ENCODE measurements around the gene ZNF19.

ZNF19 gene

GRCh38 chr16:71484006-71484893 lies 4.9 kb downstream of the ZNF19 start:
- DNase-seq: peak; percentile 41

- no peak for DNase-seq
These were observed 6.6 kb downstream of the ZNF19 start for GRCh38 chr16:71482569-71482968.

- no peak for DNase-seq
These were observed 8.2 kb downstream of the ZNF19 start for GRCh38 chr16:71480956-71481355.

- DNase-seq: no peak
These were observed 9.7 kb downstream of the ZNF19 start for GRCh38 chr16:71479420-71479819.

GRCh38 chr16:71476457-71477124 lies 12.5 kb downstream of the ZNF19 start:
- DNase-seq: no peak

- no peak for DNase-seq
These were observed 14.3 kb downstream of the ZNF19 start for GRCh38 chr16:71474864-71475263.

GRCh38 chr16:71473891-71474290 lies 15.2 kb downstream of the ZNF19 start:
- DNase-seq: no peak

GRCh38 chr16:71472931-71473330 lies 16.2 kb downstream of the ZNF19 start:
- DNase-seq: no peak

- no peak for DNase-seq
These were observed 17.1 kb downstream of the ZNF19 start for GRCh38 chr16:71472051-71472450.

- no peak for DNase-seq
These were observed 21.3 kb downstream of the ZNF19 start for GRCh38 chr16:71467810-71468209.

GRCh38 chr16:71464231-71464630 lies 24.9 kb downstream of the ZNF19 start:
- DNase-seq: no peak

GRCh38 chr16:71461686-71462648 lies 27.2 kb downstream of the ZNF19 start, which contains the start of gene ZNF23:
Gene ZNF23, minus strand, starts transcription at chr16:71462247. Its CDS starts 5,451 bp downstream, at chr16:71456796.
- DNase-seq: no peak

GRCh38 chr16:71460941-71461340 lies 28.2 kb downstream of the ZNF19 start:
- no peak for DNase-seq

GRCh38 chr16:71460236-71460635 lies 28.9 kb downstream of the ZNF19 start:
- DNase-seq: no peak

- no peak for DNase-seq
These were observed 29.6 kb downstream of the ZNF19 start for GRCh38 chr16:71459510-71459909.

- no peak for DNase-seq
These were observed 32.3 kb downstream of the ZNF19 start for GRCh38 chr16:71456801-71457200.

- DNase-seq: no peak
These were observed 36.1 kb downstream of the ZNF19 start for GRCh38 chr16:71453036-71453435.

GRCh38 chr16:71449020-71449419 lies 40.1 kb downstream of the ZNF19 start:
- DNase-seq: no peak

- DNase-seq: no peak
These were observed 40.8 kb downstream of the ZNF19 start for GRCh38 chr16:71448274-71448866.

- DNase-seq: no peak
These were observed 45.4 kb downstream of the ZNF19 start for GRCh38 chr16:71443714-71444113.

- no peak for DNase-seq
These were observed 47.1 kb downstream of the ZNF19 start, which contains the start of gene TLE7 for GRCh38 chr16:71442051-71442440. Gene TLE7, minus strand, starts transcription at chr16:71442054. Its CDS starts 8,730 bp downstream, at chr16:71433324.

- DNase-seq: no peak
These were observed 47.6 kb downstream of the ZNF19 start for GRCh38 chr16:71441348-71442050.

Data from NCI-H2081 treated with DMSO at 0.1 percent for 48 hours (cell line).